ENCODE measurements around the gene CORIN.
"Not testable (repeated sequence)": the region's sequence is repeated elsewhere in the genome, so short reads cannot be mapped to it uniquely, and the experiment has no call there.

The CORIN gene

GRCh38 chr4:47776353-47776752, 61.5 kb downstream of the CORIN start:
- no peak for DNase-seq (ENCODE audit: low read depth, low spot score)

- DNase-seq (ENCODE audit: low read depth, low spot score), result no peak
Measured at GRCh38 chr4:47774079-47774478, 63.8 kb downstream of the CORIN start.

- DNase-seq (ENCODE audit: low read depth, low spot score), result no peak
Measured at GRCh38 chr4:47771020-47771419, 66.8 kb downstream of the CORIN start.

GRCh38 chr4:47767956-47768355, 69.9 kb downstream of the CORIN start:
- not testable (repeated sequence) for DNase-seq (ENCODE audit: low read depth, low spot score)

- no peak for DNase-seq (ENCODE audit: low read depth, low spot score)
Measured at GRCh38 chr4:47763279-47763678, 74.6 kb downstream of the CORIN start.

GRCh38 chr4:47762376-47763266, 75.2 kb downstream of the CORIN start:
- no peak for DNase-seq (ENCODE audit: low read depth, low spot score)

GRCh38 chr4:47753316-47753715, 84.6 kb downstream of the CORIN start:
- DNase-seq (ENCODE audit: low read depth, low spot score), result not testable (repeated sequence)

- no peak for DNase-seq (ENCODE audit: low read depth, low spot score)
Measured at GRCh38 chr4:47752214-47752613, 85.7 kb downstream of the CORIN start.

GRCh38 chr4:47750788-47751187, 87.1 kb downstream of the CORIN start:
- no peak for DNase-seq (ENCODE audit: low read depth, low spot score)

GRCh38 chr4:47749858-47750257, 88.0 kb downstream of the CORIN start:
- DNase-seq (ENCODE audit: low read depth, low spot score), result no peak

GRCh38 chr4:47749060-47749459, 88.8 kb downstream of the CORIN start:
- no peak for DNase-seq (ENCODE audit: low read depth, low spot score)

- no peak for DNase-seq (ENCODE audit: low read depth, low spot score)
Measured at GRCh38 chr4:47747846-47748494, 89.9 kb downstream of the CORIN start.

GRCh38 chr4:47747211-47747610, 90.7 kb downstream of the CORIN start:
- no peak for DNase-seq (ENCODE audit: low read depth, low spot score)

- no peak for DNase-seq (ENCODE audit: low read depth, low spot score)
Measured at GRCh38 chr4:47746122-47746521, 91.7 kb downstream of the CORIN start.

GRCh38 chr4:47744843-47745382, 93.0 kb downstream of the CORIN start:
- DNase-seq (ENCODE audit: low read depth, low spot score), result no peak

- no peak for DNase-seq (ENCODE audit: low read depth, low spot score)
Measured at GRCh38 chr4:47744253-47744652, 93.6 kb downstream of the CORIN start.

GRCh38 chr4:47741200-47741599, 96.7 kb downstream of the CORIN start:
- no peak for DNase-seq (ENCODE audit: low read depth, low spot score)

- DNase-seq (ENCODE audit: low read depth, low spot score), result no peak
Measured at GRCh38 chr4:47737326-47737725, 100.5 kb downstream of the CORIN start.

GRCh38 chr4:47736555-47736954, 101.3 kb downstream of the CORIN start:
- no peak for DNase-seq (ENCODE audit: low read depth, low spot score)

- DNase-seq (ENCODE audit: low read depth, low spot score), result no peak
Measured at GRCh38 chr4:47736146-47736545, 101.7 kb downstream of the CORIN start.

GRCh38 chr4:47733302-47734175, 104.3 kb downstream of the CORIN start:
- no peak for DNase-seq (ENCODE audit: low read depth, low spot score)

GRCh38 chr4:47731182-47731581, 106.7 kb downstream of the CORIN start:
- DNase-seq (ENCODE audit: low read depth, low spot score), result no peak
